HepG2 (cell line): ENCODE measurements around the gene RBM8A. TPM values are rescaled to one million over a fixed set of nuclear protein-coding genes. Genes with fewer than 3 reads are reported as not detected.

Experiments used
- ATAC-seq: fragments of 200-7000 bp; cut with Tn5 transposase; 3 replicates; pipeline ENCODE4 v1.9.1; 2020; ENCODE audit warnings: mild to moderate bottlenecking, moderate library complexity
- BruUV-seq: library from RNA; stranded (reverse); fragments of 400-500 nt; replicated peaks from 2 replicates; lab custom pipeline; 2021; lab: Mats Ljungman, UMichigan
- CTCF ChIA-PET: fragments of 300-600 bp; formaldehyde crosslinking; extraction: SDS; loops from one replicate; lab custom pipeline; 2021; ENCODE audit warnings: low total read pairs, inconsistent platforms, low intra/inter-chr PET ratio; lab: Yijun Ruan, JAX
- POLR2A ChIA-PET: fragments of 350-600 bp; sonication (Branson Sonifier 250); formaldehyde crosslinking; loops from one replicate; lab custom pipeline; 2020; ENCODE audit warnings: antibody characterized with exemption, inconsistent platforms; lab: Yijun Ruan, JAX
- DNase-seq: peaks from one replicate; pipeline ENCODE4 v3.0.0-alpha.2; 2015; ENCODE audit warnings: low spot score
- FAIRE-seq: peaks from 3 replicates; lab custom pipeline; 2011; peaks lifted over from hg19 to GRCh38; lab: Jason Lieb, UNC
- H2AFZ ChIP-seq: one replicate; pipeline ENCODE4 v1.6.1; 2011; ENCODE audit warnings: low read length, inconsistent platforms
- H3K27ac ChIP-seq: fragments of 300-600 bp; 3 replicates; pipeline ENCODE4 v1.8.0; 2011; ENCODE audit warnings: mixed run types, mild to moderate bottlenecking, mixed read lengths, low read length, inconsistent platforms; ENCODE audit not compliant: insufficient read depth; ENCODE audit errors: extremely low read length
- H3K27me3 ChIP-seq, 2 experiments: fragments of 200-600 bp in 1 of 2; 2 replicates in 1 of 2; 3 replicates in 1 of 2; pipeline versions ENCODE4 v1.6.0 to v1.8.0; 2011; ENCODE audit warnings: low read length in 2 of 2, mild to moderate bottlenecking in 2 of 2, moderate library complexity in 2 of 2, inconsistent platforms in 1 of 2; ENCODE audit not compliant: insufficient read depth in 2 of 2, control insufficient read depth in 1 of 2
- H3K36me3 ChIP-seq, 2 experiments: fragments of 200-600 bp in 1 of 2; replicated peaks in 1 of 2; 2 replicates in 1 of 2; 3 replicates in 1 of 2; pipeline versions ENCODE4 v1.5.1 to v1.8.0; 2011; ENCODE audit warnings: low read length in 2 of 2, inconsistent platforms in 1 of 2; ENCODE audit not compliant: insufficient read depth in 2 of 2, control insufficient read depth in 1 of 2
- H3K4me1 ChIP-seq: 2 replicates; pipeline ENCODE4 v1.5.1; 2012; ENCODE audit warnings: low read length, inconsistent platforms; ENCODE audit not compliant: insufficient read depth
- H3K4me2 ChIP-seq: 2 replicates; pipeline ENCODE4 v1.6.0; 2011; ENCODE audit warnings: low read depth, low read length, inconsistent platforms
- H3K4me3 ChIP-seq, 3 experiments: fragments of 200-600 bp in 1 of 3; sonication (generic), shearing (Covaris generic) in 1 of 3; replicated peaks in 1 of 3; 2 replicates each; pipeline ENCODE4 v1.5.1; 2011 to 2016; ENCODE audit warnings: low read length in 3 of 3, inconsistent platforms in 2 of 3, low read depth in 2 of 3, mild to moderate bottlenecking in 2 of 3, control low read depth in 1 of 3, mixed read lengths in 1 of 3; ENCODE audit not compliant: insufficient read depth in 1 of 3
- H3K79me2 ChIP-seq: one replicate; pipeline ENCODE4 v1.6.1; 2011; ENCODE audit warnings: low read length, inconsistent platforms; ENCODE audit not compliant: insufficient read depth
- H3K9ac ChIP-seq: 2 replicates; pipeline ENCODE4 v1.6.0; 2011; ENCODE audit warnings: mild to moderate bottlenecking, low read depth, low read length, inconsistent platforms; ENCODE audit not compliant: insufficient read depth
- H3K9me3 ChIP-seq: 2 replicates; pipeline ENCODE4 v1.5.1; 2012; ENCODE audit warnings: mild to moderate bottlenecking, low read length
- H4K20me1 ChIP-seq: 2 replicates; pipeline ENCODE4 v1.6.0; 2011; ENCODE audit warnings: inconsistent platforms, mild to moderate bottlenecking, low read length, moderate library complexity; ENCODE audit not compliant: insufficient read depth
- MEIS1 ChIP-seq: sonication (generic); formaldehyde crosslinking; IDR thresholded peaks from 2 replicates; pipeline ENCODE4 v1.9.0; 2021; ENCODE audit warnings: mild to moderate bottlenecking, missing genetic modification reagents, moderate library complexity, borderline replicate concordance
- PCBP2 ChIP-seq: fragments of 200-400 bp; formaldehyde crosslinking; optimal IDR thresholded peaks from 2 replicates; pipeline ENCODE3; 2018; ENCODE audit warnings: low read length, low read depth; ENCODE audit not compliant: poor library complexity, severe bottlenecking
- RFX1 ChIP-seq: fragments of 450-650 bp; IDR thresholded peaks from 2 replicates; pipeline ENCODE4 v1.6.1; 2017
- RFX3 ChIP-seq: IDR thresholded peaks from 2 replicates; pipeline ENCODE4 v1.6.1; 2016; ENCODE audit warnings: missing biosample characterization, missing genetic modification reagents
- SAP130 ChIP-seq: IDR thresholded peaks from 2 replicates; pipeline ENCODE4 v1.6.1; 2016; ENCODE audit warnings: low read depth
- WGBS: methylation state at CpG from one replicate; pipeline ENCODE4 v1.1.6; 2017; ENCODE audit warnings: low lambda C conversion rate; 5-methylcytosine and 5-hydroxymethylcytosine counted together
- in situ Hi-C: cut with HindIII; loops from 2 replicates; pipeline ENCODE4 v1.10.0; 2017; ENCODE audit warnings: low pct_unique_long_range_greater_than_20kb; ENCODE audit not compliant: extremely low pct_ligation_motif_present
- intact Hi-C: fragments of 100-400 bp; cut with micrococcal nuclease; formaldehyde crosslinking; loops from one replicate; pipeline ENCODE4 v1.10.0; 2022; ENCODE audit not compliant: unreplicated experiment
- polyA plus RNA-seq, 8 experiments: library from polyadenylated mRNA; depleted of rRNA in 3 of 8; stranded (reverse) in 7 of 8; unstranded in 1 of 8; fragments of >200 nt; fragmentation: Illumina TruSeq in 4 of 8; extraction: Trizol in 4 of 8; gene quantifications; 2 replicates each; pipeline versions ENCODE4 v1.2.1 to v1.2.3, GENCODE V29; 2011 to 2016; ENCODE audit warnings: low read depth in 4 of 8, missing spikeins in 1 of 8, mixed read lengths in 1 of 8; ENCODE audit not compliant: insufficient read depth in 1 of 8
- total RNA-seq, 5 experiments: library from RNA; depleted of rRNA; stranded (reverse); fragments of >200 nt; fragmentation: Illumina TruSeq; extraction: Trizol; gene quantifications; 2 replicates each; pipeline ENCODE4 v1.2.3, GENCODE V29; 2016; ENCODE audit warnings: low read depth in 1 of 5
- TF ChIP-seq, protein P1 (sequence below): fragments of 450-650 bp; IDR thresholded peaks from 2 replicates; pipeline ENCODE4 v1.6.1; 2016

The RBM8A gene
- total and polyA plus RNA-seq, 2 of the 13 experiments (the other 11 are each of a cell fraction or from before 2014, with no cell fraction given): 106 to 162 TPM

DNA sequence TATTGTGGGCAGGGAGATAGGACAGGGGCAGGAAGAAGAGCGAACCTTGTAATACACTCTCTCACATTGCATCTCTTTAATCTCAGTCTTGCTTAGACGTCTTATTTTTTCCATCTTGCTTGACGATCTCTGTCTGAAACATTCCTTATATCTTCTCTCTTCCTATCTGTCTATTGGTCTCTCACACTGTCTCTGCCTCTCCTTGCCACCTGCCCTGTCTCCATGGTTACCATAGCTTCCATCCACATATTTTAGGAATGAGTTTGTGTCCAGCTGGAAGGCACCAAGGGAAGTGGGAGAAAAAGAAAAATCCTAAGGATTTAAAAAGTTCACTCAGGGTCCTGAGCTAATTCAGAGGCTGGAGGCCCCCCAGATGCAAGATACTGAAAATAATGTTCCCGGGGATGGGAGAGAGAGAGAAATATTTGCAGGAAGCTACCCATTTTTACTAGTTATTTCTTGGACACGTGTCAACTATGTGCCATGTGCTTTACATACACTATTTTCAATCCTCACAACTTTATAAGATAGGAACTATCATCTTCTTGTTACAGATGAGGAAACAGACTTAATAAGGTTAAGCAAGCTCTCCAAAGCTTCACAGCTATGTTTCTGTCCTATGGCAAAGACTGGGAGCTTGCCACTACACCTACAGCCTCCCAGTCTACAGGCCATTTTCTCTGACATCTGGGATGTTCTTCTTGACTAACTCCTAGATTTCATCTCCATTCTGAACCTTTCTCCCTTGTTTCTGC, 36.2 kb upstream of the RBM8A start:
- peaks cover 53% of the 10 kb centered on the region for H3K4me1 ChIP-seq
- DNase-seq (no peak), FAIRE-seq (no peak), ATAC-seq (no peak)
- TF ChIP-seq RFX1 (peak; percentile 52), SAP130 (CRISPR knock-in tag) (peak; percentile 33), MEIS1 (CRISPR knock-in tag) (no peak), PCBP2 (no peak), RFX3 (CRISPR knock-in tag) (peak; percentile 58)
- TF ChIP-seq, protein P1, sequence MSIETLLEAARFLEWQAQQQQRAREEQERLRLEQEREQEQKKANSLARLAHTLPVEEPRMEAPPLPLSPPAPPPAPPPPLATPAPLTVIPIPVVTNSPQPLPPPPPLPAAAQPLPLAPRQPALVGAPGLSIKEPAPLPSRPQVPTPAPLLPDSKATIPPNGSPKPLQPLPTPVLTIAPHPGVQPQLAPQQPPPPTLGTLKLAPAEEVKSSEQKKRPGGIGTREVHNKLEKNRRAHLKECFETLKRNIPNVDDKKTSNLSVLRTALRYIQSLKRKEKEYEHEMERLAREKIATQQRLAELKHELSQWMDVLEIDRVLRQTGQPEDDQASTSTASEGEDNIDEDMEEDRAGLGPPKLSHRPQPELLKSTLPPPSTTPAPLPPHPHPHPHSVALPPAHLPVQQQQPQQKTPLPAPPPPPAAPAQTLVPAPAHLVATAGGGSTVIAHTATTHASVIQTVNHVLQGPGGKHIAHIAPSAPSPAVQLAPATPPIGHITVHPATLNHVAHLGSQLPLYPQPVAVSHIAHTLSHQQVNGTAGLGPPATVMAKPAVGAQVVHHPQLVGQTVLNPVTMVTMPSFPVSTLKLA: peak; percentile 84
- intact Hi-C loops (loop anchor here (2.0 to 5.0 kb wide), 3 partner anchors 37 to 106 kb away; partner anchors contain the start of genes PIAS3 and RBM8A), in situ Hi-C loops (loop anchor here (5.0 kb wide), 1 partner anchor 36 kb away; the partner anchor contains the start of gene RBM8A)
- no peak overlapping the region for H2AFZ ChIP-seq
- CTCF ChIA-PET: no interaction called here
- no peaks in the 10 kb centered on the region for H3K79me2 ChIP-seq
- H3K4me2 ChIP-seq: peak overlapping the region; percentile 93
- peak overlapping the region; percentile 78 for H3K9ac ChIP-seq
- WGBS: 25% methylated on average over 5 of the region's 5 CpGs
- no TSS peak for BruUV-seq
- H3K36me3 ChIP-seq: no peaks in the 10 kb centered on the region
- H3K27me3 ChIP-seq: peaks cover 0 to 30% of the 10 kb centered on the region in 2 experiments; a peak in 3 of 5 replicates
- no peaks in the 10 kb centered on the region for H4K20me1 ChIP-seq
- H3K4me3 ChIP-seq: peak overlapping the region; percentile 77 to 84 (median 82)
- peak overlapping the region; percentile 53 for H3K27ac ChIP-seq
- no peaks in the 10 kb centered on the region for H3K9me3 ChIP-seq
- POLR2A ChIA-PET: interaction anchor here (0.6 to 3.4 kb wide), 14 partner anchors 9 to 118 kb away, joined by 3 to 51 read pairs (median 4); partner anchors contain the start of genes NUDT17, PIAS3 and RBM8A
